ENCODE data around the gene CCAR1. TPM values are rescaled to one million over a fixed set of nuclear protein-coding genes. Genes with fewer than 3 reads are reported as not detected.

CCAR1 gene
- total and polyA plus RNA-seq, 2 of the 13 experiments (the other 11 are each of a cell fraction or from before 2014, with no cell fraction given), result 74.5 to 81.6 TPM

DNA sequence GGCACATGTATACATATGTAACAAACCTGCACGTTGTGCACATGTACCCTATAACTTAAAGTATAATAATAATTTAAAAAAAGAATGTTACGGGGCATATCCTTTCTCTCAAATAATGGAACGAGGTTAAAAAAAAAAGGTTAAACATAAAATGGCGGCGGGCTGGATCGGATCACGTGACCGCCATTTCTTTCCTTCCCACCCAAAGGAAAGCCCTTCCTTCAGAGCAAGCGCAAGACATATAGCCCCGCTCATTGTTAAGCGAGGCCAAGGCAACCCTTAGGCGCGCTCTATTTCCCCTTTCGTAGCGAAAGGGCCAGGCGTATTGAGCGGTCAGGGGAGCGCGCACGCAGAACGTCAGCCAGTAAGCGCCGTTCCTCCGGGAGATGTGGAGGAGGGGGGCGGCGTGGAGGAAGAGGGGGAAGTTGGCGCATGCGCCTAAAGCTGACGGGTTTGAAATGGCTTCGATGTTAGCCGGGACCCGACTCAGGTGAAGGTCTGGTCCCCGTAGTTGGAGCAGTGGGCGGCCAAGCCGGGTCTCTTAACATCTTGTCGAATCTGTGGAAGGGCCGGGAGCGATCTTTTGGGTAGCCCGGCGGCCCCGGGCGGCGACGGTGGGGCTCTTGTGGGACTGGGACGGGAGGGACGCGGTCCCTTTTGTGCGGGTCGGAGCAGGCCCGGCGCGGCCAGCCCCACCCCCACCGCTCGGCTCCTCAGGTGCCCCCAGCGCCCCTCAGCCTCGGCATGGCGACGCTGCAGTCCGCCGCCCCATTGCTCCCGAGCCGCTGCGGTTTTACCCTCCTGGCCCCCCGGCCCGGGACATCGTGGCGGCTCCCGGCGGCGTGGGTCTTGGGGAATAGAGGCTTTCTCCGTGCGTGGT is at the start of gene CCAR1 (continued):
- TF ChIP-seq THAP8 (CRISPR knock-in tag; IDR thresholded peaks at IDR 0.05; ENCODE audit: borderline replicate concordance) (0 out of 2 replicates have a peak, but pooled peaks have one; percentile 61), MYNN (CRISPR knock-in tag; IDR thresholded peaks at IDR 0.05; ENCODE audit: low read depth) (0 out of 2 replicates have a peak, but pooled peaks have one; percentile 28), ATF5 (CRISPR knock-in tag; IDR thresholded peaks at IDR 0.05; ENCODE audit: low read depth) (0 out of 2 replicates have a peak, but pooled peaks have one; percentile 26), TCF12 (IDR thresholded peaks at IDR 0.05) (no peak), TCF12 (CRISPR knock-in tag; IDR thresholded peaks at IDR 0.05) (peak; percentile 74; the same call in 1 of the 2 replicates), JUN (CRISPR knock-in tag; IDR thresholded peaks at IDR 0.05) (no peak), ZNF260 (CRISPR knock-in tag; IDR thresholded peaks at IDR 0.05; ENCODE audit: borderline replicate concordance, low read depth) (no peak), KAT2B (IDR thresholded peaks at IDR 0.05; ENCODE audit: borderline replicate concordance, low read depth, low read length) (no peak), SPEN (CRISPR knock-in tag; IDR thresholded peaks at IDR 0.05; ENCODE audit: low read depth) (no peak), POLR2A (IDR thresholded peaks at IDR 0.05; ENCODE audit: insufficient read depth in 1 of 2, low read depth in 2 of 2, low read length in 2 of 2) (peak; percentile 78 to 83), SRSF1 (optimal IDR thresholded peaks at IDR 0.05; ENCODE audit: low read depth, low read length) (peak; percentile 65), ZNF768 (CRISPR knock-in tag; IDR thresholded peaks at IDR 0.05) (peak; percentile 54; the same call in 1 of the 2 replicates), GLI4 (CRISPR knock-in tag; IDR thresholded peaks at IDR 0.05; ENCODE audit: borderline replicate concordance) (no peak), TSC22D2 (CRISPR knock-in tag; IDR thresholded peaks at IDR 0.05; ENCODE audit: borderline replicate concordance) (0 out of 2 replicates have a peak, but pooled peaks have one; percentile 36), POGZ (CRISPR knock-in tag; IDR thresholded peaks at IDR 0.05) (peak; percentile 76), MIXL1 (CRISPR knock-in tag; IDR thresholded peaks at IDR 0.05) (no peak), GPBP1L1 (CRISPR knock-in tag; IDR thresholded peaks at IDR 0.05) (no peak), WIZ (CRISPR knock-in tag; IDR thresholded peaks at IDR 0.05) (no peak), ZNF510 (CRISPR knock-in tag; IDR thresholded peaks at IDR 0.05; ENCODE audit: low read depth) (peak; percentile 48; the same call in 1 of the 2 replicates), TARDBP (CRISPR knock-in tag; IDR thresholded peaks at IDR 0.05) (peak; percentile 29; the same call in 1 of the 2 replicates), ZNF558 (CRISPR knock-in tag; IDR thresholded peaks at IDR 0.05; ENCODE audit: borderline replicate concordance) (no peak; the same call in 1 of the 2 replicates), ZKSCAN5 (CRISPR knock-in tag; IDR thresholded peaks at IDR 0.05) (no peak)
- TF ChIP-seq, protein P1, sequence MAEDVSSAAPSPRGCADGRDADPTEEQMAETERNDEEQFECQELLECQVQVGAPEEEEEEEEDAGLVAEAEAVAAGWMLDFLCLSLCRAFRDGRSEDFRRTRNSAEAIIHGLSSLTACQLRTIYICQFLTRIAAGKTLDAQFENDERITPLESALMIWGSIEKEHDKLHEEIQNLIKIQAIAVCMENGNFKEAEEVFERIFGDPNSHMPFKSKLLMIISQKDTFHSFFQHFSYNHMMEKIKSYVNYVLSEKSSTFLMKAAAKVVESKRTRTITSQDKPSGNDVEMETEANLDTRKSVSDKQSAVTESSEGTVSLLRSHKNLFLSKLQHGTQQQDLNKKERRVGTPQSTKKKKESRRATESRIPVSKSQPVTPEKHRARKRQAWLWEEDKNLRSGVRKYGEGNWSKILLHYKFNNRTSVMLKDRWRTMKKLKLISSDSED (CRISPR knock-in tag; IDR thresholded peaks at IDR 0.05), result no peak
- TF ChIP-seq, protein P2, sequence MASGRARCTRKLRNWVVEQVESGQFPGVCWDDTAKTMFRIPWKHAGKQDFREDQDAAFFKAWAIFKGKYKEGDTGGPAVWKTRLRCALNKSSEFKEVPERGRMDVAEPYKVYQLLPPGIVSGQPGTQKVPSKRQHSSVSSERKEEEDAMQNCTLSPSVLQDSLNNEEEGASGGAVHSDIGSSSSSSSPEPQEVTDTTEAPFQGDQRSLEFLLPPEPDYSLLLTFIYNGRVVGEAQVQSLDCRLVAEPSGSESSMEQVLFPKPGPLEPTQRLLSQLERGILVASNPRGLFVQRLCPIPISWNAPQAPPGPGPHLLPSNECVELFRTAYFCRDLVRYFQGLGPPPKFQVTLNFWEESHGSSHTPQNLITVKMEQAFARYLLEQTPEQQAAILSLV (CRISPR knock-in tag; IDR thresholded peaks at IDR 0.05; ENCODE audit: borderline replicate concordance), result peak; percentile 86; the same call in 1 of the 2 replicates

Data from HepG2 (cell line).